ENCODE measurements around the gene SNPH.

The SNPH gene

DNA sequence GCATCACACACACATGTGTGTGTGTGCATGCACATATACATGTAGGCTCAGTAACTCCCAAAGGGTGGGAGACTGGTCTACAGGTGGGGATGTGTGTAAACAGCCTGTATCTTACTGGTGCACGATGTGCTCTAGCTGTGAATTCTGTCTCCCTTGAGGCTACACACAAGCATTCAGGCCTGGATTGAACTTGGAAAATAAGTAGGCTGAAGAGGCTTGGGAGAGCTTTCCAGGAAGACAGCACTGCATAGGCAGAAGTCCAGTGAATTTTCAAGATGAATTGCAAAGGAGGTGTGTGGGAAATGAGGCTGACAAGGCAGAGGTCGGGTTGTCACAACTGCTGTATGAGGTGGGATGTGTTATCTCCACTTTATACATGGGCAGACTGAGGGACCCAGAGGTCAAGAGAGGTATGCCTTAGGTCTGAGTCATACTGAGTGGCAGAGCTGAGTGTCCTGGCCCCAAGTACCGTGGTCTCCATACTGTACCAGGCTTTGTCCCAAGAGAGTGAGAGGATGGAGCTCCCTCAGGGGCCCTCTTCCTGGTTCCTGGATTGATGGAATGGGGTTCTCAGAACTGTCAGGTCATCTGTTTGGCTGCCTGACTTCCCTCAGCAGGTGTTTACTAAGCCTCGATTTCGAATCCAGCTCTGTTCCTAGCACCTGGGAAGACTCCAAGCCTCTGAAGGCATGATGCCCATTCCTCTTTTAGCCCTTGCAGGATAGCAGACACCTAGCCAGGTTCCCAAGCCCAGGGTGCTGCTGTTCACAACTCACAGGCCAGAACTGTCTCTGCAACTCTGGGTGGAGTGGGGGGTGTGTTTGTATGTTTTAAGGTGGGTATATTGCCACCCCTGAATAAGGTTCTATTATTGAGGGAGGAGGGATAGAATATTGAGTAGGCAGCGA is 14.4 kb downstream of the SNPH start:
- TF ChIP-seq, protein P1, sequence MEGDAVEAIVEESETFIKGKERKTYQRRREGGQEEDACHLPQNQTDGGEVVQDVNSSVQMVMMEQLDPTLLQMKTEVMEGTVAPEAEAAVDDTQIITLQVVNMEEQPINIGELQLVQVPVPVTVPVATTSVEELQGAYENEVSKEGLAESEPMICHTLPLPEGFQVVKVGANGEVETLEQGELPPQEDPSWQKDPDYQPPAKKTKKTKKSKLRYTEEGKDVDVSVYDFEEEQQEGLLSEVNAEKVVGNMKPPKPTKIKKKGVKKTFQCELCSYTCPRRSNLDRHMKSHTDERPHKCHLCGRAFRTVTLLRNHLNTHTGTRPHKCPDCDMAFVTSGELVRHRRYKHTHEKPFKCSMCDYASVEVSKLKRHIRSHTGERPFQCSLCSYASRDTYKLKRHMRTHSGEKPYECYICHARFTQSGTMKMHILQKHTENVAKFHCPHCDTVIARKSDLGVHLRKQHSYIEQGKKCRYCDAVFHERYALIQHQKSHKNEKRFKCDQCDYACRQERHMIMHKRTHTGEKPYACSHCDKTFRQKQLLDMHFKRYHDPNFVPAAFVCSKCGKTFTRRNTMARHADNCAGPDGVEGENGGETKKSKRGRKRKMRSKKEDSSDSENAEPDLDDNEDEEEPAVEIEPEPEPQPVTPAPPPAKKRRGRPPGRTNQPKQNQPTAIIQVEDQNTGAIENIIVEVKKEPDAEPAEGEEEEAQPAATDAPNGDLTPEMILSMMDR (IDR thresholded peaks at IDR 0.05): no peak

DNA sequence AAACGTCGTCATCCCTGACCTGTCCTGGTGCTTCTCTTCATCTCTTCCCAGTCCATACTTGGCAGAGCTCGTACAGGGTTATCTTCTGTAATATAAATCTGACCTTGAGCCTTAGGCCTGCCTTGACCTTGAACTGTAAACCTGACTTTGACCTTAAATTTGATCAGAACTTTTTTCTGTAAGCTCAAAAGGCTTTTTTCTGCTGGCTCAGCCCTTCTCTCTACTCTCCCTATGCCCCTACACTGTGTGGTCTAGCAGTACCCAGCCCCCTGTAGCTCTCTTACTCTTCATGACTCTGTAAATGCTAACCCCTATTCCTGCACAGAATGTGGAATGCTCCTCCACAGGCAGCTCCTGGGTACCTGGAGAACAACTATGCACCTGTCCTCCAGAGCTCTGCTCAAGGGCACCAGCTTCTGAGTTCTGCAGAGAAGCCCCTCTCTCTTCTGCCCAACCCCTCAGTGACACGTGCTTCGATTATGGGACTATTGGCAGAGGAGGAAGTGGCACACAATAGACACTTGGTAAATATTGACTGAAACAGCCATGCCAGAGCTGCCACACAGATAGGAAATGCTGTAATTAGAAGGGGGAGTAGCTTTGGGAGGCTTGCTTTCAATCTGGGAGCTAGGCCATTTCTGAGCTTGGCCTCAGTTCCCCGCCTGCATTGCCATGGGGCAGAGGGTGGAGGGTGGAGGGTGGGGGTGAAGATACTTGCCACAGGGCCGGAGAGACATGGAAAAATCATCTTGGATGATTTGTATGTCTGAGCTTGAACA is 15.4 kb downstream of the SNPH start:
- TF ChIP-seq, protein P1 (IDR thresholded peaks at IDR 0.05): no peak

DNA sequence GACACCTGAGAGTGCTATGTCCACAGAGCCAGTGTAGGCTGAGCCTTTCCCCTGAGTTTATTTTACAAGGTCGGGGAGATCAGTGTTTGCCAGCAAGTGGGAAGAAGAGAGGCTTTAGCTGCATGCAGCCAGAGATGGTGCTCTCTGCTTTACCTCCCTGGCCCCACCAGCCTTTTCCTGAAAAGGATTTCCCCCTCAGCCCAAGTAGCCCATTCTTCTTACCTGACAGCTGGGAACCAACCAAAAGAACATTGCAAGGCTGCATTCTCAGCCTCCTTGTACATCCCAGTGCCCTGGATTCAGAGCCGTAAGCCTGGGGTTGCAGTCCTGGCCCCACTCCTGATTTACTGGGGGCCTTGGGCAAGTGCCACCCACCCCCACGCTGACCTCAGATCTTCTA is 16.9 kb downstream of the SNPH start:
- TF ChIP-seq, protein P1 (IDR thresholded peaks at IDR 0.05): no peak

DNA sequence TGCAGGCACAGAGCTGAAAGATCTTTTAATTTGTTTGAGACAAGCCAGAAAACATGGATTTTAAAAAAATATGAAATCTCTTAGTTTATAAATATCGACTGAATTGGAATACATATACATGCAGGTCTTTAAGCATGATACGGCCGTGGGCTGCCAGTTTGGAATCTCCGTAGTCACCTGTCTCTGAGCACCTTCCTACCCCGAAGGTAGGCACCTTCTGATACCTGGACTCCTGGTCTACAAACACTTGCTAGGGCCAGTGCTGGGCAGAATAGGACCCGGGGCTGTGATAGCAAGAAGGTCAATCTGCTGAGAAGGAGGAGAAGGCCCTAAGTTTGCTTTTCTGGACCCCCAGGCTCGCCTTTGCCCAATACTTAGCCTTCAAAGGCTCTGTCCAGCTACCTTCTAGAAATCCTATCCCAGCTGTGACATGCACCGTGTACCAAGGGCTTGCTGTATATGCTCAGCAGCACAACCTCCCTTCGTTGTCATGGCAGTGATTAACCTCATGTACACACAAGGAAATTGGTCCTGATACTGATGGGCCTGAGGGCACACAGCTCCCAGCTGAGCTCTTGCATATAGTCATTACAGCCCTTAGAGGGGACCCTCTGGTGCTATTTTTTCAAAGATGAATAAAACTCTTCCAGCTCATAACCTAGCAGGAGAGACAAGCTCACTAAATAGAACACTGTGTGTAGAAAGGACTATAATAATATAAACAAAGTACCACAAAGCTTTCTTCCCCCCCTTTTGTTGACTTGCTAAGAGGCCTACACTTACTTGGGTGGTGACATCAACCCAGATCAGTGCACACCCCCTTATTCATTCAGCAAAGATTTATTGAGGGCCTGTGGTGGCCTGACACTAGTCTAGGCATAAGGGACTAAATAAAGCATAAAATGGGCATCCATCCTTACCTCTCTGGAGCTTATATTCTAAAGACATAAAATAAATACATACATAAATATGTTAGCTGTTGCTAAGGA is 17.7 kb downstream of the SNPH start:
- TF ChIP-seq, protein P1 (IDR thresholded peaks at IDR 0.05): no peak

DNA sequence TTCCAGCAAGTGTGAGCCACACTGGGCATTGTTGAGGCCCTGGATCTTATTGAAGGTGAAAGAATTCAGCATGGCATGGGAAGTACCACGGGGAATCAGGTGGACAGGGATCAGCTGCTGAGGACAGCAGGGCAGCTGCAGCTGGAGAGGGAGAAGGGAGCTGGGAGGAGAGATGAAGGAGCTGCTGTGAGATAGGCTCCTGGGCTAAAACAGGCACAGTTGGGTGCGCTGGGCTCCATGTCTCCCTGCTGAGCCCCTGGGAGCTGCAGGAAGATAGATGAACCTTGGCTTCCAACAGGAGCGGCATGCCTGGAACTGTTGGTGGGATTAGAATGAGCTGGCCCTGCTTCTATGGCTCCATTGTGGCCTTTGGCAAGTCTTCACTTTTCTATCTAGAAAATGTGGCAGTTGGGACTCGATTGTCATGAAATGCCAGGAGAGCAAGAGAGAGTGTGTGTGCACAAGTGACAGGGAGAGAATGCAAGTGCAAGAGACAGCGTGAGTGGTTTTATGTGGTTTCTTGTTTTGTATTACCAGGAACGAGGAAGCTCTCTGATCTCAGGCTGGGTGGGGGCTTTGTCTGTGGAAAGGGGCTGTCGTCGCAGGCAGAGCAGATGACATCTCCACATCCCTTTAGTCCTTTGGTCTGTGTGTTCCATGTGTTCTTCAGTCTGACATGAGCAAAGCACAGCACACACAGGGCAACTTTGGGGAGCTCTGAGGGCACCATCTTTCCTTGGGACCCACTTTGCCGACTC is 20.4 kb downstream of the SNPH start:
- TF ChIP-seq, protein P1 (IDR thresholded peaks at IDR 0.05): no peak

DNA sequence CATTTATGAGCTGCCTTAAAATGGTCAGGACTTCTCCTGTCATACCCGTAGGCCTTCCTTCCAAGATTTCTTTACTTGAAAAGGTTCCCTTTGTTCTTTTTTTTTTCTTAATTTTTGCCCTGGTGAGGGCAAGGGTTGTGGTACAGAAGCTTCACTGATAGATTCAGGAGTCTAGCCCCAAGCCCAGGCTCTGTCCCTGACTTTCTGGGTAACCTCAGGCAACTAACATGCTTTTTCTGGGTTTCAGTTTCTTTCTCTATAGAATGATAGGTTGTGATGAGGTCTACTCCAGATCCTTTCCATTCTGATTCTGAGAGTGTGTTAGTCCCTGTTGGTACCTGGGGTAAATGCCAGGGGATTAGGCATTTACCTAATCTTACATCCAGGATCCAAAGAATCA is 21.2 kb downstream of the SNPH start:
- TF ChIP-seq, protein P1 (IDR thresholded peaks at IDR 0.05): no peak
